Mesangial cell (primary cell): ENCODE results near the gene KRTAP19-8. TPM values are rescaled to one million over a fixed set of nuclear protein-coding genes. Genes with fewer than 3 reads are reported as not detected.

ENCODE experiments used
- total RNA-seq: library from RNA; depleted of rRNA; stranded (reverse); fragments of >200 nt; gene quantifications from 2 replicates; pipeline ENCODE4 v1.2.3, GENCODE V29; 2015

The KRTAP19-8 gene
- total RNA-seq = not detected in 2 replicates

DNA sequence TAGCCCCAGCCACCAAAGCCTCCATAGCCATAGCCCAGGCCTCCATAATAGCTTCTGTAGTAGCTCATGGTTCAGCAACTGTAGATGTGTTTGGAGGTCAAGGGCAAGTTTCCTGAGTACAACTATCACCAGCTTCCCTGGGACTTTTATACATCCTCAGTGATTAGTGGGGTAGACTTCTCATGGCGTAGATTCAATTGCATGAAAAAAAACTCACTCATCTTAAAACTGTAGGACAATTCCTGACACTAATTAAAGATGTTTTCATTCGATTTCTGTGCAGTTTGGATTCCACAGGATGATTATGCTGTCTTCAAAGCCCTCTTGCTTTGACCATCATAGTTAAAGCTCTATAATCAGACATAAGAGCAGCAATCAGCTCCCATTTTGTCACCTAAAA is at the start of gene KRTAP19-8:
Gene KRTAP19-8, minus strand, starts transcription at position 101 of the 400 bp plus-strand sequence. Its CDS starts 33 bp downstream, at position 68.

Other genes with a start within 250 kb of the KRTAP19-8 start
- gene KRTAP8-1, start 225.2 kb downstream of the KRTAP19-8 start, total RNA-seq = not detected in 2 replicates
- not detected in 2 replicates for gene KRTAP7-1, start 208.7 kb downstream of the KRTAP19-8 start, total RNA-seq
- gene KRTAP11-1, start 156.9 kb downstream of the KRTAP19-8 start, total RNA-seq = not detected in 2 replicates